PC-9 (cell line): Measurements from ENCODE around the gene C5orf58. TPM values are rescaled to one million over a fixed set of nuclear protein-coding genes. Genes with fewer than 3 reads are reported as not detected.

Experiments
- BruUV-seq: library from RNA; stranded (reverse); fragments of 400-500 nt; replicated peaks from 2 replicates; lab custom pipeline; 2021; lab: Mats Ljungman, UMichigan
- CTCF ChIA-PET: fragments of 300-600 bp; sonication (Branson Sonifier 250); formaldehyde crosslinking; loops from one replicate; lab custom pipeline; 2022; ENCODE audit warnings: antibody characterized with exemption; lab: Charles Lee
- POLR2A ChIA-PET: fragments of 300-600 bp; sonication (Branson Sonifier 250); formaldehyde crosslinking; loops from one replicate; lab custom pipeline; 2022; ENCODE audit warnings: antibody characterized with exemption; ENCODE audit not compliant: unreplicated experiment; lab: Charles Lee
- DNase-seq, 2 experiments: peaks; one replicate each; pipeline versions ENCODE4 v3.0.0 to v3.0.0-alpha.2; 2015 to 2022; ENCODE audit warnings: mixed read lengths in 1 of 2
- H2AFZ ChIP-seq: fragments of 200-600 bp; sonication (generic); 2 replicates; pipeline ENCODE4 v1.8.1; 2017; ENCODE audit warnings: antibody characterized with exemption
- H3F3A ChIP-seq: fragments of 200-600 bp; sonication (generic); 2 replicates; pipeline ENCODE4 v1.8.1; 2017; ENCODE audit warnings: antibody characterized with exemption, mild to moderate bottlenecking, low read depth; ENCODE audit not compliant: insufficient read depth
- H3K27ac ChIP-seq: fragments of 200-600 bp; sonication (generic); 2 replicates; pipeline ENCODE4 v1.6.1; 2016; ENCODE audit warnings: mixed run types
- H3K27me3 ChIP-seq: fragments of 200-600 bp; sonication (generic); 2 replicates; pipeline ENCODE4 v1.6.1; 2016; ENCODE audit warnings: low read depth, mixed run types; ENCODE audit not compliant: insufficient read depth
- H3K36me3 ChIP-seq: fragments of 200-600 bp; sonication (generic); 2 replicates; pipeline ENCODE4 v1.6.1; 2016; ENCODE audit warnings: low read depth, mixed run types
- H3K4me1 ChIP-seq: fragments of 200-600 bp; sonication (generic); replicated peaks from 2 replicates; pipeline ENCODE4 v1.6.1; 2016; ENCODE audit warnings: mixed run types; ENCODE audit not compliant: insufficient read depth
- H3K4me2 ChIP-seq: fragments of 200-600 bp; sonication (generic); 2 replicates; pipeline ENCODE4 v1.6.1; 2017; ENCODE audit warnings: mixed run types
- H3K4me3 ChIP-seq: fragments of 200-600 bp; sonication (generic); 2 replicates; pipeline ENCODE4 v1.6.1; 2016; ENCODE audit warnings: mixed run types
- H3K79me2 ChIP-seq: fragments of 200-600 bp; sonication (generic); 2 replicates; pipeline ENCODE4 v1.6.1; 2017; ENCODE audit warnings: low read depth, mixed run types
- H3K9me2 ChIP-seq: fragments of 200-600 bp; sonication (generic); 2 replicates; pipeline ENCODE4 v1.8.1; 2017; ENCODE audit warnings: mild to moderate bottlenecking; ENCODE audit not compliant: insufficient read depth
- H3K9me3 ChIP-seq: fragments of 200-600 bp; sonication (generic); 2 replicates; pipeline ENCODE4 v1.8.1; 2016; ENCODE audit warnings: low read depth; ENCODE audit not compliant: insufficient read depth
- H4K20me1 ChIP-seq: fragments of 200-600 bp; sonication (generic); 2 replicates; pipeline ENCODE4 v1.8.1; 2017; ENCODE audit not compliant: insufficient read depth
- EZH2 ChIP-seq: fragments of 200-600 bp; sonication (generic); IDR thresholded peaks from 2 replicates; pipeline ENCODE4 v1.8.0; 2017; ENCODE audit warnings: antibody characterized with exemption, low read depth
- intact Hi-C: fragments of 100-400 bp; cut with micrococcal nuclease; formaldehyde crosslinking; loops from one replicate; pipeline ENCODE4 v1.10.0; 2022; ENCODE audit not compliant: unreplicated experiment
- total RNA-seq: library from RNA; stranded (reverse); gene quantifications from 2 replicates; pipeline ENCODE4 v1.2.3, GENCODE V29; 2021
- TF ChIP-seq, protein P1 (sequence below): fragments of 200-600 bp; sonication (generic); conservative IDR thresholded peaks from 2 replicates; pipeline ENCODE4 v1.6.1; 2017; ENCODE audit warnings: mixed run types, antibody characterized with exemption, mild to moderate bottlenecking, moderate library complexity

C5orf58 gene
- total RNA-seq, 1 experiment from 2014 or later = not detected

GRCh38 chr5:170283296-170283695 lies 50.5 kb downstream of the C5orf58 start:
- intact Hi-C loops = no loop called here
- ChIA-PET CTCF (no interaction called here), POLR2A (no interaction called here)
- Histone ChIP-seq H3K4me2 (no peak overlapping the region), H3K27me3 (peaks cover 31% of the 10 kb centered on the region), H3F3A (no peaks in the 10 kb centered on the region), H3K36me3 (no peaks in the 10 kb centered on the region), H3K9me2 (no peaks in the 10 kb centered on the region), H2AFZ (no peak overlapping the region), H4K20me1 (no peaks in the 10 kb centered on the region), H3K4me1 (no peaks in the 10 kb centered on the region), H3K27ac (no peak overlapping the region), H3K4me3 (no peak overlapping the region), H3K79me2 (no peaks in the 10 kb centered on the region), H3K9me3 (0 out of 2 replicates have a peak, but pooled peaks cover 9% of the 10 kb centered on the region)
- DNase-seq = no peak
- BruUV-seq = no TSS peak
- TF ChIP-seq EZH2 = no peak
- TF ChIP-seq, protein P1, sequence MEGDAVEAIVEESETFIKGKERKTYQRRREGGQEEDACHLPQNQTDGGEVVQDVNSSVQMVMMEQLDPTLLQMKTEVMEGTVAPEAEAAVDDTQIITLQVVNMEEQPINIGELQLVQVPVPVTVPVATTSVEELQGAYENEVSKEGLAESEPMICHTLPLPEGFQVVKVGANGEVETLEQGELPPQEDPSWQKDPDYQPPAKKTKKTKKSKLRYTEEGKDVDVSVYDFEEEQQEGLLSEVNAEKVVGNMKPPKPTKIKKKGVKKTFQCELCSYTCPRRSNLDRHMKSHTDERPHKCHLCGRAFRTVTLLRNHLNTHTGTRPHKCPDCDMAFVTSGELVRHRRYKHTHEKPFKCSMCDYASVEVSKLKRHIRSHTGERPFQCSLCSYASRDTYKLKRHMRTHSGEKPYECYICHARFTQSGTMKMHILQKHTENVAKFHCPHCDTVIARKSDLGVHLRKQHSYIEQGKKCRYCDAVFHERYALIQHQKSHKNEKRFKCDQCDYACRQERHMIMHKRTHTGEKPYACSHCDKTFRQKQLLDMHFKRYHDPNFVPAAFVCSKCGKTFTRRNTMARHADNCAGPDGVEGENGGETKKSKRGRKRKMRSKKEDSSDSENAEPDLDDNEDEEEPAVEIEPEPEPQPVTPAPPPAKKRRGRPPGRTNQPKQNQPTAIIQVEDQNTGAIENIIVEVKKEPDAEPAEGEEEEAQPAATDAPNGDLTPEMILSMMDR = no peak

- Histone ChIP-seq H3K79me2 (no peaks in the 10 kb centered on the region), H3K9me2 (no peaks in the 10 kb centered on the region), H3K4me3 (no peak overlapping the region), H3F3A (no peaks in the 10 kb centered on the region), H3K4me1 (no peaks in the 10 kb centered on the region), H4K20me1 (no peaks in the 10 kb centered on the region), H3K27me3 (peaks cover 40% of the 10 kb centered on the region), H3K36me3 (no peaks in the 10 kb centered on the region), H3K9me3 (0 out of 2 replicates have a peak, but pooled peaks cover 9% of the 10 kb centered on the region), H3K27ac (no peak overlapping the region), H3K4me2 (no peak overlapping the region), H2AFZ (no peak overlapping the region)
- POLR2A ChIA-PET = no interaction called here
- TF ChIP-seq, protein P1 = no peak
- no peak for TF ChIP-seq EZH2
- no TSS peak for BruUV-seq
- intact Hi-C loops = no loop called here
- CTCF ChIA-PET = no interaction called here
- DNase-seq = no peak
Observed at GRCh38 chr5:170284231-170284630, 51.4 kb downstream of the C5orf58 start.

- H3K79me2 ChIP-seq = no peaks in the 10 kb centered on the region
- H3K4me3 ChIP-seq = no peak overlapping the region
- H3K4me1 ChIP-seq = no peaks in the 10 kb centered on the region
- no peaks in the 10 kb centered on the region for H3F3A ChIP-seq
- no peak overlapping the region for H2AFZ ChIP-seq
- intact Hi-C loops = no loop called here
- POLR2A ChIA-PET = no interaction called here
- TF ChIP-seq, protein P1 = no peak
- TF ChIP-seq EZH2 = no peak
- H3K4me2 ChIP-seq = no peak overlapping the region
- no peaks in the 10 kb centered on the region for H3K36me3 ChIP-seq
- CTCF ChIA-PET = no interaction called here
- 0 out of 2 replicates have a peak, but pooled peaks cover 9% of the 10 kb centered on the region for H3K9me3 ChIP-seq
- no peaks in the 10 kb centered on the region for H4K20me1 ChIP-seq
- no peak for DNase-seq
- H3K27ac ChIP-seq = no peak overlapping the region
- H3K9me2 ChIP-seq = no peaks in the 10 kb centered on the region
- H3K27me3 ChIP-seq = peaks cover 47% of the 10 kb centered on the region
- no TSS peak for BruUV-seq
Observed at GRCh38 chr5:170285181-170285580, 52.4 kb downstream of the C5orf58 start.
